GM18907 (cell line): ENCODE data around the gene KREMEN1.
"Not testable (repeated sequence)": the region's sequence is repeated elsewhere in the genome, so short reads cannot be mapped to it uniquely, and the experiment has no call there.

Source experiments
- ATAC-seq: cut with Tn5 transposase; IDR thresholded peaks from one replicate; pipeline ENCODE4 v1.9.1; 2021; ENCODE audit warnings: mild to moderate bottlenecking, moderate library complexity; ENCODE audit not compliant: unreplicated experiment

Gene KREMEN1, protein sequence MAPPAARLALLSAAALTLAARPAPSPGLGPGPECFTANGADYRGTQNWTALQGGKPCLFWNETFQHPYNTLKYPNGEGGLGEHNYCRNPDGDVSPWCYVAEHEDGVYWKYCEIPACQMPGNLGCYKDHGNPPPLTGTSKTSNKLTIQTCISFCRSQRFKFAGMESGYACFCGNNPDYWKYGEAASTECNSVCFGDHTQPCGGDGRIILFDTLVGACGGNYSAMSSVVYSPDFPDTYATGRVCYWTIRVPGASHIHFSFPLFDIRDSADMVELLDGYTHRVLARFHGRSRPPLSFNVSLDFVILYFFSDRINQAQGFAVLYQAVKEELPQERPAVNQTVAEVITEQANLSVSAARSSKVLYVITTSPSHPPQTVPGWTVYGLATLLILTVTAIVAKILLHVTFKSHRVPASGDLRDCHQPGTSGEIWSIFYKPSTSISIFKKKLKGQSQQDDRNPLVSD

GRCh38 chr22:29072979-29073617 lies at the start of gene KREMEN1:
TSS of gene KREMEN1 (plus strand) at chr22:29073035. CDS start at chr22:29073131, 96 bp downstream.
- no peak for ATAC-seq

DNA sequence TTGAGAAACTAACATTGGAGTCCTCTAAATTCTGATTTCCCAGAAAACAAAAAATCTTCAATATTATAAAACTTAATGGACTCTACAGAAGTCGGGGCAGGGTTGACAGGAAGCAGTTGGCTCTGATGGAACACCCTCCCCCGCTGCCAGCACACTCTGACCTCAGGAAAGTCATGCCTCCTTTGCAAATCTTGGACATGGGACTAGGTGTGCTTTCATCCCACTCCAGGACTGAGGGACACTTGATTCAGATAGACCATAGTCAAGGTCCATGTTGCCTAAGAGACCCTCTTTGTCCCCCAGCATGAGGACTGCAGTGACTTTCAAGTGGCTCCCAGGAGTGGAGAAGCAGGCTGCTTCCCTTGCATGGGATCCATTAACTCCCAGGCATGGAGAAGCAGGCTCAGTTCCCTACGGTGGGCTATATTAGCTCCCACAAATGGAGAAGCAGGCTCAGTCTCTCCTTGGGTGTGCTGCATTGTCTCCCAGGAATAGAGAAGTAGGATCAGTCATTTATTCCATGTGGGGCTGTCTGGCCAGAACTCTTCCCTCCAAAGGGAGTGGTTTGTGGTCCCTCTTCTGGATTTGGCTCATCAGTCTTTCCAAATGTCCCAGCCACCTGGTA lies 49.6 kb upstream of the KREMEN1 start:
- no peak for ATAC-seq

DNA sequence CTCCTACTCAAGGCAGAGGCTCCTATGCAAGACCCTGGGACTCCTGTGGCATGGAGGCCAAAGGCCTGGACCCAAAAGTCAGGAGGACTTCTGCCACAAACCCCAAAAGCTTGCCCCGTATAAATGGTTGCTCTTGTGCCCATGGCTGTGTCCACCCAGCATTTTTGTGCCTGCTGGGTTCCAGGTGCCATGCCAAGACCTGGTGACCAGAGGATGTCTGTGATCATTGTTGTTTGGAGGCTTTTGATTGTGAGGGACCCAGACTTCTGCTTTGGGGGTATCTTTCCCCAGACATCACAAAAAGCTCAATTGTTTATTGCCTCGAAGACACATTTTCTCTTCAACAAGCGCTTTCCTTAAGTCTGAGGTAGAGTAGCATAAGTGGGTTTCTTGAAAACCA lies 46.3 kb upstream of the KREMEN1 start:
- no peak for ATAC-seq

DNA sequence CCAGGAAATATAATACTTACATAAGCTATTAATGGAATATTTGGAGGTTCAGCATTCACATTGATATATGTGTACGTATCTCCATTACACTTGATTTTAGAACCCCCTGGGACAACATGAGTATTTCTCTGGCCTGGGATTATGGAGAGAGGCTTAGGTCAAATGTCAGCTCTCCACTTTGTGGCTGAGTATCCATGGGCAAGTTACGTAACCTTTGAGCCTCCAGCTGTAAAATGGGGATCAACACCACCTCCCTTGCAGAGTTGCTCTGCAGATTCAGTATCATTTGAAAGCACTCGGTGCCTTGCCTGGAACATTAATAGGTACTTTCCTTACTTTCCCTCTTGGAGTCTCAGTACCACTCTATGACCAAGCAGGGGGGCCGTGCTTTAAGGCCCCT lies 44.4 kb upstream of the KREMEN1 start:
- no peak for ATAC-seq

DNA sequence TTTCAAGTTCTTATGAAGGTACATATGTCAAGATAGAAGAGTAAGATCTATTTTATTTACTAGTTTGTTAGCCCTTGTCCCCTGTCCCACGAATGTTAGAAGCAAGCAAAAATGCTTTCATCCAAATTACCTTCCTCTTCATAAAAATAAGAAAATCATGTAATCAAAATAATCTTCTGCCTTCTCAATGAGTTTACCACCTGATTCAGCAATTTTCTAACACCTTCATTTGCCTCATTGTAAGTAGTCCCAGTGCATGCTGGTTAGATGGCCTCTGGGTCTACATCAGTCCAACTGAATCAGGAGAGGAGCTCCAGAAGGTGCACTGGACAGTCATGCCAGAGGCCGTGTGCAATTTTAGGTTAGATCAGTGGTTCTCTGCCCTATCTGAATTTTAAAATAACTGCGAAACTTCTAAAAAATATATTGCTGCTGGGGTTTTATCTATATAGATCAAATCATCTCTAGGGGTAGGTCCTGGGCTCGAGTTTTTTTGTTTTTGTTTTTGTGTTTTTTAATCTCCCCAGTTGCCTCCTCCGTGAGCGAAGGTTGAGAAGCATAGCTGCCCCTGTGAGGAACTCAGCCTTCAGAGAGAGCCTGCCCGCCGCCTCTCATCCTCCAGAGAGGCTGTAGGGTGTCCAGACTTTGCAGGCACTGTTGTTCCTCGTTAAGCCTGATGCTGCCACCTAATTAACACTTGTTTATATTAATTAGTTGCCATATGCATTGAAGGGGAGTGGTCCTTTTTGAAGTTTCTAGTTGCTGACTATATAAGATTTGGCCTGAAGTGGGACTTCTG lies 43.4 kb upstream of the KREMEN1 start:
- ATAC-seq: no peak

DNA sequence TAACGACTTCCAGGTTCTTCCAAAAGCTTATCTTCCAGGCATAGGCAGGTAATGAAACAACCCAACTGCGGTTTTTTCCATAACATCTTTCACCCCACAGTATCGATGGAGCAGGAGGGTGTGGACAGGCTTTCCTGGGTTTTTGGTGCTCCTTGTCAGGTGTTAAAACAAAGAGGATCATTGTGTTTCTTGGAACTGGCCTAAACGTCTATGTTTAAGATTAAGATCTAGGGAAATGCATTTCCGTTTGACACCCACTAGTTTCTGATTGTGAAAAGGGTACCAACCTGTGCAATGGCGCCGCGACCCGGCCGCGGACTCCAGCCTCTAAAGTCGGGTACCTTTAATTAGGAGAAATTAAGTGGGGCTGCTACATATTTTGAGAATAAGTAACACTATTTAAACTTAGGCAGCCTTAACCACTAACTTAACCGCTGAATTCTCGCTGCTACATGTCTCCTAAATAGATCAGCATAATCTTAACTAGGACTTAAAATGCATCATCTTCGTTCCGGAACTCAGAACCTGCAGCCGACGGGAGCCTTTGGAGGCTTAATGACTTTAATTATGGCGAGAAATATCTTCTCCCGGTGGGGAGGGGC lies 42.7 kb upstream of the KREMEN1 start:
- ATAC-seq: no peak

GRCh38 chr22:29030618-29031226 lies 42.1 kb upstream of the KREMEN1 start:
- ATAC-seq: no peak

GRCh38 chr22:29031227-29032011 lies 41.4 kb upstream of the KREMEN1 start:
- ATAC-seq: no peak

DNA sequence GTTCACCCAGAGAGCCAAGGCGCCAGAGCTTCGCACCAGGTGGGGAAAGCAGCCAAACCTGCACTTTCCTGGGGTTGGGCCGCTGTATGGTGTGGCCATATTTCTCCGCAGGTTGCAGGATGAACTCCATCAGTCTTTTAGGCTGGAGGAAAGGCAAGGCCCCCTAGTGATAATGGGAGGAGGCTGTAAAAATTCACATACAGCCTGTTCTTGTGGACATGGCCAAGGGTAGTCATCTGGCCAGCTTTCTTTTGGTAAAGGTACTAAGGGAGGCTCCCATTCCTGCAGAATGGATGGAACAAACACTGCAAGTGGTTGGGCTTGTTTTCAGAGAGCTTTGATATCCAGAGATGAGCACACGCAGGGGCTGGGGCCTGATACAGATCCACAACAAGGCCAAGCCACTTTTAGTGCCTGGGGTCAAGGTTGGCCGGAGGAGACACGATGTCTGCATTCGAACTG lies 40.8 kb upstream of the KREMEN1 start:
- ATAC-seq: no peak

DNA sequence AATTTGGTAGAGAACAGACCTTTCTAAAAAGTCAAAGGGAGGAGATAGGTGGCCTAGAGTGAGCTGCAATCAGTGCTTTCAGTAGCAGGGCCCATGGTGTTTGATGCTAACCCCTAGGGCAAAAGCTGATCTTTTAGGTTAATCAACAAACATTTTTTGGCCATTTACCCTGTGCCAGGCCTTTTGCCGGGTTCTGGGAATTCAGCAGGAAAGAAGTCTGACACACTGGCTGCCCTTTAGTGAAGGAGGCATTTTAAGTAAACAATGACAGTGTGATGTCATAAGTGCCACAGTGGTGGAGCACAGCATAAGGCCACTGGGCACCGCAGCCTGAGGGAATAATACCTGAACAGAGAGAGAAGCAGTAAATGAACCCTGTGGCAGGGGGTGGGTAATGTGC lies 40.3 kb upstream of the KREMEN1 start:
- no peak for ATAC-seq

- no peak for ATAC-seq
Observed at GRCh38 chr22:29037340-29037932, 35.4 kb upstream of the KREMEN1 start.

GRCh38 chr22:29039148-29039547 lies 33.7 kb upstream of the KREMEN1 start:
- ATAC-seq: no peak

- not testable (repeated sequence) for ATAC-seq
Observed at GRCh38 chr22:29039684-29040083, 33.2 kb upstream of the KREMEN1 start.

GRCh38 chr22:29040385-29041275 lies 32.2 kb upstream of the KREMEN1 start:
- ATAC-seq: no peak

DNA sequence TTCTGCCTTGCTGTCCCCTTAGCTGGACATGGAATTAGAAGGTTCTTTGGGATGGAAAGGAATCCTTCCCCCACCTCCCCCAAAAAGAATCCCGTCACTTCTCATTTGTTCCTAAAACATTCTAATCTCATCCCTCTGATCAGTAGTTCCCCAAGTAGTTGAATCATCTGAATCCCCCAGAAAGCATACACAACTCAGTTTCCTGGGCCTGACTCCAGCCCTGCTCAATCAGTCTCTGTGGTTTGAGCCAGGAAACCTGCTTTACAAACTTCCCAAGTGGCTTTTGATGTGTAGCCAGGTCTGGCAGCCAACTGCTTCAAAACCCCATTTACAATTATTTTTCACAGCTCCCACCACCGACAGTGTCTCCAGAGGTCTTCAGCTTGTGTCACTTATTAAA lies 31.4 kb upstream of the KREMEN1 start:
- ATAC-seq: no peak

DNA sequence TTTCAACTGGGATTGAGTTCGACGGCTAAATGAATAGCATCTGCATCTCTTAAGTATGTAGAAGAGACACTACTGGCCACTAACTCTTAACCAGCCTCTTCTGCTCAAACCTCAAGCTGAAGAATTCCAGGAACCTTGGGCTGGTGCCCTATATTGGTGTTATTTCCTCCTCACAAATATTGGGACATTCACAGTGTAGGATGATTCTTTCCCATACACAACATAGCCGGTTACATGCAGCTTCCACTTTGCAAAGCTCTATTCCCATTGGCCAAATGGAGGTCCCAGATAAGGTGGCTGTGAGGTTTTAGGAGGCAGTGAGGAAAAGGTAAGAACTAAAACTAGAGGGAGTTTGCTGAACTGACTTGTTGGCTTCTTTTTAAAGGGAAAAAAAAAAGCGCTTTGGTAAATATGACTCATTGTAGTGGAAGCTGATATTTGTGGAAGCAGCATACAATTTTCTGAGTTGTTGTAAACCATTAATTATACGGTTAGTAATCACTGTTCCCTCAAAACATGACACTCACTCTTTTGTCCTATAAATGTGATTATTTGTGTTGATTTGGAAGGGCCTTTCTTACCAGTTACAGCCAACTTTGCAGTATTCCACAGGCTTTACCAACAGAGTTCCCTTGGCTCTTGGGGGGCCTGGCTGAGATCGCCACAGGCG lies 28.8 kb upstream of the KREMEN1 start:
- no peak for ATAC-seq

DNA sequence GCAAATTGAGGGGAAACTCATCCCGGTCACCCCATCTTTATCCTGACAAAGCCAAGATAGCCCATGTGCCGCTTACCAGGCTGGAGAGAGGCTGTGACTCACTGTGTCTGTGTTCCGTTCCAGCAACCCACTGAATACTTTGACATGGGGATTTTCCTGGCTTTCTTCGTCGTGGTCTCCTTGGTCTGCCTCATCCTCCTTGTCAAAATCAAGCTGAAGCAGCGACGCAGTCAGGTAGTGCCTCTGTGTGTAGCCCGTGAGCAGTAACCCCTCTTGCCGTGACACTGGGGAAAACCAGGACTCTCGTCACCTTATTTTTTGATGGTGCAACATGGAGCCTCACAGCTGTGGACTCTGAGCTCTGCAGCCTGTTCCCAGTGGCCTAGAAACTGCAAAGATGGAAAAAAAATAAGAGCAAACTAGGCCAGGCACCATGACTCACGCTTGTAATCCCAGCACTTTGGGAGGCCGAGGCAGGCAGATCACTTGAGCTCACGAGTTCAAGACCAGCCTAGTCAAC lies 28.1 kb upstream of the KREMEN1 start:
- ATAC-seq: no peak
